NT2/D1 (cell line): ENCODE results near the gene SLC9A9.

Experiments used
- SUZ12 ChIP-seq: IDR thresholded peaks from 2 replicates; pipeline ENCODE4 v1.6.1; 2011; ENCODE audit not compliant: insufficient read length, insufficient read depth; ENCODE audit errors: extremely low read depth
- ZNF274 ChIP-seq: IDR thresholded peaks from 2 replicates; pipeline ENCODE4 v1.6.1; 2011; ENCODE audit warnings: mild to moderate bottlenecking, low read depth, low read length

DNA sequence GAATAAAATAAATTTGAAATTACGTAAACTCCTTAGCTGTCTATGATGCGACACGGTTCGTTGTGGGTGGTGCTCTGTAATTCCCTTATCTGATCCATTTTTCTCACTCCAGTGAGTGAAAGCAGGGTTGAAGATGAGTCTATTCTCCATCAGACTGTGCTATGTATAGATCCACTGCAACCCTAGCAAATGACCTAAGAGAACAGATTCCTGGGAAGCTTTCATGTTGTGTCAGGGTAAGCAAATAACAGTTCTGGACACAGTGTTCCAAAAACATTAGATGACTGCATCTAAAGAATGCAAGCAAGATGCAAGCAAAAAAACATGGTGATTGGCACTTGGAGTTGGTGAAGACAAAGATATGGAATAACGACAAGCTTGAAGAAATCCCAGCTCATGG lies 239.3 kb downstream of the SLC9A9 start:
- no peak for TF ChIP-seq SUZ12
- no peak for TF ChIP-seq ZNF274
